Lung (tissue), 12 donors: ENCODE data around the gene HBEGF. TPM values are rescaled to one million over a fixed set of nuclear protein-coding genes. Genes with fewer than 3 reads are reported as not detected.

Experiments
- ATAC-seq: fragments of 200-7000 bp; cut with Tn5 transposase; one replicate; pipeline ENCODE4 v1.9.1; 2020; ENCODE audit warnings: moderate number of reproducible peaks; ENCODE audit not compliant: insufficient read depth, low FRiP score
- DNase-seq, 3 donors: peaks; one replicate each; pipeline ENCODE4 v3.0.0-alpha.2; 2013 to 2017
- H3K27ac ChIP-seq, 2 donors: one replicate each; pipeline ENCODE4 v1.5.1; 2013; ENCODE audit warnings: mild to moderate bottlenecking in 2 of 2, moderate library complexity in 2 of 2, control low read depth in 1 of 2, inconsistent platforms in 1 of 2, low read depth in 1 of 2, low read length in 1 of 2
- H3K27me3 ChIP-seq, 3 donors: one replicate each; pipeline ENCODE4 v1.5.1; 2013; ENCODE audit warnings: low read length in 2 of 3; ENCODE audit not compliant: control insufficient read depth in 3 of 3, insufficient read depth in 3 of 3
- H3K36me3 ChIP-seq, 4 donors: one replicate each; pipeline ENCODE4 v1.5.1; 2013; ENCODE audit warnings: low read length in 4 of 4, mild to moderate bottlenecking in 1 of 4, moderate library complexity in 1 of 4; ENCODE audit not compliant: control insufficient read depth in 4 of 4, insufficient read depth in 4 of 4
- H3K4me1 ChIP-seq, 5 donors: one replicate each; pipeline ENCODE4 v1.5.1; 2013; ENCODE audit warnings: low read length in 5 of 5, mild to moderate bottlenecking in 2 of 5, moderate library complexity in 1 of 5; ENCODE audit not compliant: control insufficient read depth in 5 of 5, insufficient read depth in 5 of 5
- H3K4me3 ChIP-seq: one replicate; pipeline ENCODE4 v1.5.1; 2013; ENCODE audit warnings: mild to moderate bottlenecking, control low read depth, moderate library complexity
- H3K9ac ChIP-seq, 2 donors: one replicate each; pipeline ENCODE4 v1.5.1; 2013; ENCODE audit warnings: low read length in 2 of 2, control low read depth in 1 of 2; ENCODE audit not compliant: insufficient read depth in 1 of 2
- H3K9me3 ChIP-seq, 4 donors: one replicate each; pipeline ENCODE4 v1.5.1; 2013; ENCODE audit warnings: low read length in 3 of 4, mild to moderate bottlenecking in 1 of 4, moderate library complexity in 1 of 4; ENCODE audit not compliant: control insufficient read depth in 4 of 4, insufficient read depth in 3 of 4
- WGBS, 2 donors: extraction: QIAGEN DNeasy Blood & Tissue Kit; methylation state at CpG; one replicate each; pipeline ENCODE4 v1.1.7; 2013; 5-methylcytosine and 5-hydroxymethylcytosine counted together
- polyA plus RNA-seq, 2 donors: library from polyadenylated mRNA; stranded (reverse); fragments of 200-250 nt; gene quantifications; one replicate each; pipeline ENCODE4 v1.2.1, GENCODE V29; 2013
- total RNA-seq, 2 donors: library from RNA; depleted of rRNA in 1 of 2; stranded (reverse); fragments of >200 nt in 1 of 2; gene quantifications; one replicate each; pipeline ENCODE4 v1.2.1, GENCODE V29; 2014 to 2021
- TF ChIP-seq, protein P1 (sequence below): IDR thresholded peaks from 2 replicates; pipeline ENCODE4 v1.5.1; 2012; ENCODE audit warnings: mild to moderate bottlenecking; ENCODE audit errors: control extremely low read depth, extremely low read depth
- donor health status: control.
- donor health status: control.
- donor health status: Bipolar disorder and iron deficiency.
- donor health status: healthy.
- donor health status: DM: yes; HTN: yes; CAD: no.

HBEGF gene
- total and polyA plus RNA-seq, 4 donors: 13.0 to 27.1 (median 18.4) TPM

DNA sequence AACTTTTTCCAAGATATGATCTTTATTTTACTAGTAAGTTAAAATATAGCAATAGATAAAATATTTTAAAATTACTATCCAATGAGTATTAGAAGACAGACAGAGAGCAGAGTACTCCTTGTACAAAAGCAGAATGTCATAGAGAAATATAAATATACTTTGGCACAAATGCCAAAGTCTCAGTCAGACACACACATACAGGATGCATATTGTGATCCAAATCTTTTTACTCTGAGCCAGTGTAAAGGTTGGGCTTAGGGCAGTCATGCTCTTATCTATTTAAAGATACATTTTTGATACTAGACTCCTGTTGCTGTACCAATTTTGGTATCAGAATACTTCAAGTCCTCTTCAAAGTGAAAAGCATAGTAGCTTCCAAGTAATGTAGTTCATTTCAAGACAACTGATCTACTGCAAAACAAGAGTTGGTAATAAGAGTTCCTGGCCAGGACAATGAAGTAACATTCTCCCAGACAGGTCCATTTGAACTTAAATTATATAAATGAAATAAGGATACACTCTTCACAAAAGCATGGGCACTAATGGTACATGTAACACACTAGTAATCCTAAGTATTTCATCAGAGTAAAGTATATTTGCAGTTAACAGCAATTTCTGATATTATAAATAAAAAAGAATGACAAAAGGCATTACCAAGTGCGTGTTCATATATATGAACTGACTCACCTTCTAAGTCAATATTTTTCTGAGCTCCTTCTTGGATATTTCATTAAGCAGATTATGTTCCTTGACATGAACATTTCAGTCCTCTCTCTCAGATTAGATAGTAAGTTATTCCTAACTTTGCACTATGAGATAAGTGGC, 54.0 kb downstream of the HBEGF start:
- ATAC-seq (no peak), DNase-seq (no peak)
- H3K36me3 ChIP-seq: no peaks in the 10 kb centered on the region
- H3K9me3 ChIP-seq: no peaks in the 10 kb centered on the region
- peaks cover 0 to 30% (median 5%) of the 10 kb centered on the region in 5 donors for H3K4me1 ChIP-seq
- H3K27ac ChIP-seq: peak overlapping the region in 1 of 2 donors; percentile 83
- H3K27me3 ChIP-seq: no peaks in the 10 kb centered on the region
- no peak overlapping the region for H3K4me3 ChIP-seq
- TF ChIP-seq, protein P1, sequence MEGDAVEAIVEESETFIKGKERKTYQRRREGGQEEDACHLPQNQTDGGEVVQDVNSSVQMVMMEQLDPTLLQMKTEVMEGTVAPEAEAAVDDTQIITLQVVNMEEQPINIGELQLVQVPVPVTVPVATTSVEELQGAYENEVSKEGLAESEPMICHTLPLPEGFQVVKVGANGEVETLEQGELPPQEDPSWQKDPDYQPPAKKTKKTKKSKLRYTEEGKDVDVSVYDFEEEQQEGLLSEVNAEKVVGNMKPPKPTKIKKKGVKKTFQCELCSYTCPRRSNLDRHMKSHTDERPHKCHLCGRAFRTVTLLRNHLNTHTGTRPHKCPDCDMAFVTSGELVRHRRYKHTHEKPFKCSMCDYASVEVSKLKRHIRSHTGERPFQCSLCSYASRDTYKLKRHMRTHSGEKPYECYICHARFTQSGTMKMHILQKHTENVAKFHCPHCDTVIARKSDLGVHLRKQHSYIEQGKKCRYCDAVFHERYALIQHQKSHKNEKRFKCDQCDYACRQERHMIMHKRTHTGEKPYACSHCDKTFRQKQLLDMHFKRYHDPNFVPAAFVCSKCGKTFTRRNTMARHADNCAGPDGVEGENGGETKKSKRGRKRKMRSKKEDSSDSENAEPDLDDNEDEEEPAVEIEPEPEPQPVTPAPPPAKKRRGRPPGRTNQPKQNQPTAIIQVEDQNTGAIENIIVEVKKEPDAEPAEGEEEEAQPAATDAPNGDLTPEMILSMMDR: no peak
- WGBS, 2 donors: 67 to 87% methylated on average over 1 of the region's 1 CpG
- no peak overlapping the region for H3K9ac ChIP-seq

DNA sequence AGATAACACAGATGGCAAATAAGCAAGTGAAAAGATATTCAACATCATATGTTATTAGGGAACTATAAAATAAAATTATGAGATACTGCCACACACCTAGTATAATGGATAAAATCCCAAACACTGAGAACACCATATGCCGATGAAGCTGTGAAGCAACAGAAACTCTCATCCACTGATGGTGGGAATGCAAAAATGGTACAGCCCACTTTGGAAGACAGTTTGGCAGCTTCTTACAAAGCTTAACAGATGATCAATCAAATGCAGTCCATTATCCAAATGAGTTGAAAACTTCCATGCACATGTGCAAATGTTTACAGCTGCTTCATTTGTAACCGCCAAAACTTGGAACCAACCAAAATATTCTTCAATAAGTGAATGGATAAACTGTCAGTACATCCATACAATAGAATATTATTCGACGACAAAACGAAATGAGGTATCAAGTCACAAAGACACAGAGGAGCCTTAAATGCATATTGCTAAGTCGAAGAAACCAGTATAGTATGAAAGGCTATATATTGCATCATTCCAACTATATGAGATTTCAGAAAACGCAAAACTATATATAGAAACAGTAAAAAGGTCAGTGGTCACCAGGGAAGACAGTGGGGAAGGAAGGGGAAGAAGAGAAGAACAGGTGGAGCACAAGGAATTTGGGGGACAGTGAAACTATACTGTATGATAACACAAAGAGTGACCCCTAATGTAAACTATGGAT, 58.4 kb downstream of the HBEGF start:
- Histone ChIP-seq H3K4me3 (no peak overlapping the region), H3K4me1 (peaks cover 0 to 26% (median 0%) of the 10 kb centered on the region in 5 donors), H3K9ac (no peak overlapping the region), H3K36me3 (no peaks in the 10 kb centered on the region), H3K9me3 (no peaks in the 10 kb centered on the region), H3K27ac (no peak overlapping the region), H3K27me3 (no peaks in the 10 kb centered on the region)
- TF ChIP-seq, protein P1: no peak
- WGBS, 2 donors: 75 to 79% methylated on average over 7 of the region's 7 CpGs
- ATAC-seq: no peak
- peak in 2 of 3 donors; percentile 74 to 78 for DNase-seq

DNA sequence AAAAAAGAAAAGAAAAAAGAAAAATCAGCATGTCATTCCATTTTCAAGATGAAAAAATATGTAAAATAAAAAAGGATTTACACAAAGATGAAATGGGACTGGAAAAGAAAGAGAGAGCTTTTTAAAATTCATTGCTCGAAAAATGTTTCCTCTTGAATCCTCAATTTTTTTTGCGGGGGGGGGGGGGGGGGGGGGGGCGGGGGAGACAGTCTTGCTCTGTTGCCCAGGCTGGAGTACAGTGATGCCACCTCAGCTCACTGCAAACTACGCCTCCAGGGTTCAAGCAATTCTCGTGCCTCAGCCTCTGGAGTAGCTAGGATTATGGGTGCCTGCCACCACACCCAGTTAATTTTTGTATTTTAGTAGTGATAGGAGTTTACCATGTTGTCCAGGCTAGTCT, 60.0 kb downstream of the HBEGF start:
- DNase-seq (no peak), ATAC-seq (no peak)
- TF ChIP-seq, protein P1: no peak
- Histone ChIP-seq H3K9me3 (no peaks in the 10 kb centered on the region), H3K36me3 (no peaks in the 10 kb centered on the region), H3K9ac (no peak overlapping the region), H3K27me3 (no peaks in the 10 kb centered on the region), H3K4me3 (no peak overlapping the region), H3K4me1 (peaks cover 0 to 17% (median 0%) of the 10 kb centered on the region in 5 donors), H3K27ac (no peak overlapping the region)
- 89 to 96% methylated on average over 5 of the region's 5 CpGs for WGBS, 2 donors
